Osteocyte (in vitro differentiated cells): ENCODE measurements around the gene RPUSD3. TPM values are rescaled to one million over a fixed set of nuclear protein-coding genes. Genes with fewer than 3 reads are reported as not detected.

ENCODE experiments used
- DNase-seq: peaks from one replicate; pipeline ENCODE4 v3.0.0; 2021; ENCODE audit warnings: mixed read lengths; ENCODE audit not compliant: unreplicated experiment; ENCODE audit errors: extremely low spot score
- H3K27ac Mint-ChIP-seq: one replicate; pipeline ENCODE4 v1.8.0; 2021; ENCODE audit warnings: mild to moderate bottlenecking, mixed read lengths; ENCODE audit not compliant: unreplicated experiment
- H3K27me3 Mint-ChIP-seq: one replicate; pipeline ENCODE4 v1.8.0; 2021; ENCODE audit warnings: mixed read lengths; ENCODE audit not compliant: unreplicated experiment
- H3K36me3 Mint-ChIP-seq: one replicate; pipeline ENCODE4 v1.8.0; 2021; ENCODE audit warnings: mixed read lengths; ENCODE audit not compliant: unreplicated experiment
- H3K4me1 Mint-ChIP-seq: one replicate; pipeline ENCODE4 v1.8.0; 2021; ENCODE audit warnings: mixed read lengths; ENCODE audit not compliant: unreplicated experiment
- H3K4me3 Mint-ChIP-seq: one replicate; pipeline ENCODE4 v1.8.0; 2021; ENCODE audit warnings: mild to moderate bottlenecking, moderate library complexity, mixed read lengths; ENCODE audit not compliant: unreplicated experiment
- H3K9me3 Mint-ChIP-seq: one replicate; pipeline ENCODE4 v1.8.0; 2021; ENCODE audit warnings: mixed read lengths; ENCODE audit not compliant: unreplicated experiment
- total RNA-seq: library from RNA; stranded (reverse); gene quantifications from 2 replicates; pipeline ENCODE4 v1.2.1, GENCODE V29; 2021
- TF ChIP-seq, protein P1 (sequence below): fragments of 200-600 bp; sonication (generic); IDR thresholded peaks from 2 replicates; pipeline ENCODE4 v1.5.0; 2021; ENCODE audit warnings: antibody characterized with exemption, mild to moderate bottlenecking, moderate library complexity

The RPUSD3 gene
- total RNA-seq, 1 donor from 2014 or later: 36.1 TPM

DNA sequence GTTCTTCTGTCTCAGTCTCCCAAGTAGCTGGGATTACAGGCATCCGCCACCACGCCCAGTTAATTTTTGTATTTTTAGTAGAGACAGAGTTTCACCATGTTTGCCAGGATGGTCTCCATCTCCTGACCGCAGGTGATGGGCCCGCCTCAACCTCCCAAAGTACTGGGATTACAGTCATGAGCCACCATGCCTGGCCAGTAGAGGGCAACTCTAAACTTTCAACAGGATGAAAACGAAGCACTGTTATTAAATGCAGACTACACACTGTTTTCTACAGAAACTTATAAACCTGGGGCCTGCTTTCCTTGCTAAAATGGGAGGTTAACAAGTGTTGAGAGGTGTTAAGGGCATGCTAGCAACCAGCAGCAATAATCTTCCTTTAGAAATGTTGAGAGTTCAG lies 43.3 kb downstream of the RPUSD3 start:
- peaks cover 55% of the 10 kb centered on the region for H3K36me3 Mint-ChIP-seq
- no peaks in the 10 kb centered on the region for H3K9me3 Mint-ChIP-seq
- H3K4me3 Mint-ChIP-seq: no peak overlapping the region
- no peaks in the 10 kb centered on the region for H3K4me1 Mint-ChIP-seq
- H3K27me3 Mint-ChIP-seq: no peaks in the 10 kb centered on the region
- DNase-seq: no peak
- H3K27ac Mint-ChIP-seq: no peak overlapping the region
- TF ChIP-seq, protein P1, sequence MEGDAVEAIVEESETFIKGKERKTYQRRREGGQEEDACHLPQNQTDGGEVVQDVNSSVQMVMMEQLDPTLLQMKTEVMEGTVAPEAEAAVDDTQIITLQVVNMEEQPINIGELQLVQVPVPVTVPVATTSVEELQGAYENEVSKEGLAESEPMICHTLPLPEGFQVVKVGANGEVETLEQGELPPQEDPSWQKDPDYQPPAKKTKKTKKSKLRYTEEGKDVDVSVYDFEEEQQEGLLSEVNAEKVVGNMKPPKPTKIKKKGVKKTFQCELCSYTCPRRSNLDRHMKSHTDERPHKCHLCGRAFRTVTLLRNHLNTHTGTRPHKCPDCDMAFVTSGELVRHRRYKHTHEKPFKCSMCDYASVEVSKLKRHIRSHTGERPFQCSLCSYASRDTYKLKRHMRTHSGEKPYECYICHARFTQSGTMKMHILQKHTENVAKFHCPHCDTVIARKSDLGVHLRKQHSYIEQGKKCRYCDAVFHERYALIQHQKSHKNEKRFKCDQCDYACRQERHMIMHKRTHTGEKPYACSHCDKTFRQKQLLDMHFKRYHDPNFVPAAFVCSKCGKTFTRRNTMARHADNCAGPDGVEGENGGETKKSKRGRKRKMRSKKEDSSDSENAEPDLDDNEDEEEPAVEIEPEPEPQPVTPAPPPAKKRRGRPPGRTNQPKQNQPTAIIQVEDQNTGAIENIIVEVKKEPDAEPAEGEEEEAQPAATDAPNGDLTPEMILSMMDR: peak; percentile 40

DNA sequence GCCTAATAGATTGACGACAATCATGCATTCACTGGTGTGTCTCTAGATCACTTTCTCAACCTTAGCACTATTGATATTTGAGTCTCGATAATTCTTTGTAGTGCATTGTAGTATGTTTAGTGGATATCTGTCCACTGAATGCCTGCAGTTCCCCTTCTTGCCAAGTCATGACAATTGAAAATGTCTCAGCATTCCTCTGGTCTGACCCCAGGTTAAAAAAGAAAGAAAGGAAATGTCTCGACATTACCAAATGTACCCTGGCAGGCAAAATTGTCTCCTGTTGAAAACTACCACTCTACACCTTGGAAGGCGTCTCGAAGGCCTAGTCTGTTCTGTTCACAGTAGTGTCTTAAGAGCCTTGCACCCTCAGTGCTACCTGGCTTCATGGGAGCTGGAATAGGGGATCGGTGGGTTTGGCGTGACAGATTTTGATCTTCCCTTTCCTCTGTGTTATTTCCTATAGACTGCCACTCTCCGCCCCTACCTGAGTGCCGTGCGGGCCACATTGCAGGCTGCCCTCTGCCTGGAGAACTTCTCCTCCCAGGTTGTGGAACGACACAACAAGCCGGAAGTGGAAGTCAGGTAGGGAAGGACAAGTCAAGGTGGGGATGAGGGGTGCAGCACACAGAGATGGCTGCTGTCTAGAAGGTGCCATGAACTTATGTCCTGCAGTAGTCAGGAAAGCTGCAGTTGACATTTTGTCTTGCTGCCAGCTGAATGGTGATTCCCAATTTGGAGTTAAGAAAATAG lies 46.4 kb downstream of the RPUSD3 start:
- H3K27ac Mint-ChIP-seq: no peak overlapping the region
- peaks cover 41% of the 10 kb centered on the region for H3K36me3 Mint-ChIP-seq
- H3K4me1 Mint-ChIP-seq: peaks cover 14% of the 10 kb centered on the region
- no peaks in the 10 kb centered on the region for H3K27me3 Mint-ChIP-seq
- H3K4me3 Mint-ChIP-seq: no peak overlapping the region
- TF ChIP-seq, protein P1: no peak
- DNase-seq: no peak
- no peaks in the 10 kb centered on the region for H3K9me3 Mint-ChIP-seq

DNA sequence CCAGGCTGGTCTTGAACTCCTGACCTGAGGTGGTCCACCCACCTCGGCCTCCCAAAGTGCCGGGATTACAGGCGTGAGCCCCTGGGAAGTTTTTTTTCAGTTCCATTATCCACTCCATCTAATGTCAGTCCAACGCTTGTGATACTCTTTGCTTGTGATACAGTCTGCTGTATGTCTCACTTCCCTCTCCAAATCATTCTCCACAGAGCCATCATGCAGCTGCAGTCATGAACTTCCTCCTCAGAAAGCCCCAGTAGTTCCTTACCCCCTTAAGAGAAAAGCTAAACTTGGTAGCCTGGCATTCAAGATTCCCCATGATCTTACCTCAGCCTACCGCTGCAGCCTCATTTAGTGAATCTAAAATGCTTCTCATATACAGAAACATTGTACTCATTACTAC lies 48.6 kb downstream of the RPUSD3 start:
- no peak overlapping the region for H3K27ac Mint-ChIP-seq

DNA sequence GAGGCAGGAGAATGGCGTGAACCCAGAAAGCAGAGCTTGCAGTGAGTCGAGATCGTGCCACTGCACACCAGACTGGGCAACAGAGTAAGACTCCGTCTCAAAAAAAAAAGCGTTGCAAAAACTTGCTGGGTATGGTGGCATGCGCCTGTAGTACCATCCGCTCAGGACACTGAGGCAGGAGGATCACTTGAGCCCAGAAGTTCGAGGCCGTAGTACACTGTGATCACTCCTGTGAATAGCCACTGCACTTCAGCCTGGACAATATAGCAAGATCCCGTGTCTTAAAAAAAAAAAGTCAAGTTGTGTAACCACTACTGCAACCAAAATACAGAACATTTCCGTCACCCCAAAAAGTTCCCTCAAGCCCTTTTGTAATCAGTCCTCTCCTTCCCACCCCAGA lies 49.4 kb downstream of the RPUSD3 start:
- no peaks in the 10 kb centered on the region for H3K27me3 Mint-ChIP-seq
- H3K9me3 Mint-ChIP-seq: no peaks in the 10 kb centered on the region
- peaks cover 28% of the 10 kb centered on the region for H3K4me1 Mint-ChIP-seq
- H3K27ac Mint-ChIP-seq: peak overlapping the region; percentile 43
- TF ChIP-seq, protein P1: no peak
- no peak for DNase-seq
- peak overlapping the region; percentile 95 for H3K4me3 Mint-ChIP-seq
- peaks cover 35% of the 10 kb centered on the region for H3K36me3 Mint-ChIP-seq

More for the DNA sequence above, 48.6 kb downstream of the RPUSD3 start:
- H3K9me3 Mint-ChIP-seq: no peaks in the 10 kb centered on the region
- no peaks in the 10 kb centered on the region for H3K27me3 Mint-ChIP-seq
- no peak for DNase-seq
- peak overlapping the region; percentile 22 for H3K4me3 Mint-ChIP-seq
- H3K36me3 Mint-ChIP-seq: peaks cover 35% of the 10 kb centered on the region
- peaks cover 28% of the 10 kb centered on the region for H3K4me1 Mint-ChIP-seq
- TF ChIP-seq, protein P1: no peak

GRCh38 chr3:9793161-9793781 lies 50.5 kb downstream of the RPUSD3 start:
- Mint-ChIP-seq H3K27me3 (no peaks in the 10 kb centered on the region), H3K4me1 (peaks cover 28% of the 10 kb centered on the region), H3K4me3 (peak overlapping the region; percentile 95), H3K36me3 (peaks cover 37% of the 10 kb centered on the region), H3K27ac (peak overlapping the region; percentile 100), H3K9me3 (no peaks in the 10 kb centered on the region)
- no peak for DNase-seq
- TF ChIP-seq, protein P1: no peak
